Lung (tissue), 12 donors: ENCODE data around the gene CD7. TPM values are rescaled to one million over a fixed set of nuclear protein-coding genes. Genes with fewer than 3 reads are reported as not detected.

Source experiments
- ATAC-seq: fragments of 200-7000 bp; cut with Tn5 transposase; one replicate; pipeline ENCODE4 v1.9.1; 2020; ENCODE audit warnings: moderate number of reproducible peaks; ENCODE audit not compliant: insufficient read depth, low FRiP score
- DNase-seq, 3 donors: peaks; one replicate each; pipeline ENCODE4 v3.0.0-alpha.2; 2013 to 2017
- H3K27ac ChIP-seq, 2 donors: one replicate each; pipeline ENCODE4 v1.5.1; 2013; ENCODE audit warnings: mild to moderate bottlenecking in 2 of 2, moderate library complexity in 2 of 2, control low read depth in 1 of 2, inconsistent platforms in 1 of 2, low read depth in 1 of 2, low read length in 1 of 2
- H3K27me3 ChIP-seq, 3 donors: one replicate each; pipeline ENCODE4 v1.5.1; 2013; ENCODE audit warnings: low read length in 2 of 3; ENCODE audit not compliant: control insufficient read depth in 3 of 3, insufficient read depth in 3 of 3
- H3K36me3 ChIP-seq, 4 donors: one replicate each; pipeline ENCODE4 v1.5.1; 2013; ENCODE audit warnings: low read length in 4 of 4, mild to moderate bottlenecking in 1 of 4, moderate library complexity in 1 of 4; ENCODE audit not compliant: control insufficient read depth in 4 of 4, insufficient read depth in 4 of 4
- H3K4me1 ChIP-seq, 5 donors: one replicate each; pipeline ENCODE4 v1.5.1; 2013; ENCODE audit warnings: low read length in 5 of 5, mild to moderate bottlenecking in 2 of 5, moderate library complexity in 1 of 5; ENCODE audit not compliant: control insufficient read depth in 5 of 5, insufficient read depth in 5 of 5
- H3K4me3 ChIP-seq: one replicate; pipeline ENCODE4 v1.5.1; 2013; ENCODE audit warnings: mild to moderate bottlenecking, control low read depth, moderate library complexity
- H3K9ac ChIP-seq, 2 donors: one replicate each; pipeline ENCODE4 v1.5.1; 2013; ENCODE audit warnings: low read length in 2 of 2, control low read depth in 1 of 2; ENCODE audit not compliant: insufficient read depth in 1 of 2
- H3K9me3 ChIP-seq, 4 donors: one replicate each; pipeline ENCODE4 v1.5.1; 2013; ENCODE audit warnings: low read length in 3 of 4, mild to moderate bottlenecking in 1 of 4, moderate library complexity in 1 of 4; ENCODE audit not compliant: control insufficient read depth in 4 of 4, insufficient read depth in 3 of 4
- WGBS, 2 donors: extraction: QIAGEN DNeasy Blood & Tissue Kit; methylation state at CpG; one replicate each; pipeline ENCODE4 v1.1.7; 2013; 5-methylcytosine and 5-hydroxymethylcytosine counted together
- polyA plus RNA-seq, 2 donors: library from polyadenylated mRNA; stranded (reverse); fragments of 200-250 nt; gene quantifications; one replicate each; pipeline ENCODE4 v1.2.1, GENCODE V29; 2013
- total RNA-seq, 2 donors: library from RNA; depleted of rRNA in 1 of 2; stranded (reverse); fragments of >200 nt in 1 of 2; gene quantifications; one replicate each; pipeline ENCODE4 v1.2.1, GENCODE V29; 2014 to 2021
- TF ChIP-seq, protein P1 (sequence below): IDR thresholded peaks from 2 replicates; pipeline ENCODE4 v1.5.1; 2012; ENCODE audit warnings: mild to moderate bottlenecking; ENCODE audit errors: control extremely low read depth, extremely low read depth
- donor health status: control.
- donor health status: control.
- donor health status: Bipolar disorder and iron deficiency.
- donor health status: healthy.
- donor health status: DM: yes; HTN: yes; CAD: no.

CD7 gene
- total and polyA plus RNA-seq, 4 donors = 2.3 to 10.7 (median 6.1) TPM

DNA sequence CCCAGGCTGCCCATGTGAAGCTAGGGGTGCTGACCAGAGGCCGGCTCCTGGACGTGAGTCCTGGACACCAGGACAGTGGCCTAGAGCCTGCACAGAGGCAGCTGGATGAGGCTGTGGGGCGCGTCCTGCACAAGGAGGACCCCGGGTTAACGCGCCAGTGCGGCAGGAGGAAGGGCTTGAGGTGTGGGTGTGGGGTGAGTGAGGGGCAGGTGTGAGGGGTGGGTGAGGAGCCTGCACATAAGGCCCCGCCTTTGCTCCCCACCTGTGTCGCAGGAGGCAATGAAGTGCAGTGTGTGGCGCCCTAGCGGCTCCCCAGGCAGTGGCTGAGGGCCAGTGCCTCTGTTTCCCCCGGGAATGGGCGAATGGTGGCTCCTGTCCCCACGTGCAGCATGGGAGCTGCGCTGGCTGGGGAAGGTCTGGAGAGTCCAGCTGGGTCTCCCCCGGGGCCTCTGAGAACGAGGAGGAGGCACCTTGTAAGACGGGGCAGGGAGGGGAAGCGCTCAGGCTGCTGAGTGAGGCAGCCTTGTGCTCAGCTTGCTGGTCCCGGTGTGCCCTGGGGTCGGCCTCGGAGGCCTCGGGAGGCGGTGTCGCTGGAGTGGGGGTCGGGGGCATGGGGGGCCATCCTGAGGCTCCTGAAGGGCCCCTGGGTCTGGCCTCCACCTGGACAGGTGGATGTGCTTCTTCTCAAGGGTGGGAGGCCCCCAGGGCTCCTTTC is 3.2 kb downstream of the CD7 start:
- no peak overlapping the region for H3K4me3 ChIP-seq
- WGBS, 2 donors = 68 to 74% methylated on average over 27 of the region's 27 CpGs
- peaks cover 0 to 12% (median 2%) of the 10 kb centered on the region in 3 donors for H3K27me3 ChIP-seq
- no peak overlapping the region for H3K27ac ChIP-seq
- ATAC-seq = no peak
- no peak for DNase-seq
- TF ChIP-seq, protein P1, sequence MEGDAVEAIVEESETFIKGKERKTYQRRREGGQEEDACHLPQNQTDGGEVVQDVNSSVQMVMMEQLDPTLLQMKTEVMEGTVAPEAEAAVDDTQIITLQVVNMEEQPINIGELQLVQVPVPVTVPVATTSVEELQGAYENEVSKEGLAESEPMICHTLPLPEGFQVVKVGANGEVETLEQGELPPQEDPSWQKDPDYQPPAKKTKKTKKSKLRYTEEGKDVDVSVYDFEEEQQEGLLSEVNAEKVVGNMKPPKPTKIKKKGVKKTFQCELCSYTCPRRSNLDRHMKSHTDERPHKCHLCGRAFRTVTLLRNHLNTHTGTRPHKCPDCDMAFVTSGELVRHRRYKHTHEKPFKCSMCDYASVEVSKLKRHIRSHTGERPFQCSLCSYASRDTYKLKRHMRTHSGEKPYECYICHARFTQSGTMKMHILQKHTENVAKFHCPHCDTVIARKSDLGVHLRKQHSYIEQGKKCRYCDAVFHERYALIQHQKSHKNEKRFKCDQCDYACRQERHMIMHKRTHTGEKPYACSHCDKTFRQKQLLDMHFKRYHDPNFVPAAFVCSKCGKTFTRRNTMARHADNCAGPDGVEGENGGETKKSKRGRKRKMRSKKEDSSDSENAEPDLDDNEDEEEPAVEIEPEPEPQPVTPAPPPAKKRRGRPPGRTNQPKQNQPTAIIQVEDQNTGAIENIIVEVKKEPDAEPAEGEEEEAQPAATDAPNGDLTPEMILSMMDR = no peak
- no peak overlapping the region for H3K9ac ChIP-seq
- no peaks in the 10 kb centered on the region for H3K36me3 ChIP-seq
- H3K4me1 ChIP-seq = peaks cover 0 to 7% (median 3%) of the 10 kb centered on the region in 5 donors
- no peaks in the 10 kb centered on the region for H3K9me3 ChIP-seq

DNA sequence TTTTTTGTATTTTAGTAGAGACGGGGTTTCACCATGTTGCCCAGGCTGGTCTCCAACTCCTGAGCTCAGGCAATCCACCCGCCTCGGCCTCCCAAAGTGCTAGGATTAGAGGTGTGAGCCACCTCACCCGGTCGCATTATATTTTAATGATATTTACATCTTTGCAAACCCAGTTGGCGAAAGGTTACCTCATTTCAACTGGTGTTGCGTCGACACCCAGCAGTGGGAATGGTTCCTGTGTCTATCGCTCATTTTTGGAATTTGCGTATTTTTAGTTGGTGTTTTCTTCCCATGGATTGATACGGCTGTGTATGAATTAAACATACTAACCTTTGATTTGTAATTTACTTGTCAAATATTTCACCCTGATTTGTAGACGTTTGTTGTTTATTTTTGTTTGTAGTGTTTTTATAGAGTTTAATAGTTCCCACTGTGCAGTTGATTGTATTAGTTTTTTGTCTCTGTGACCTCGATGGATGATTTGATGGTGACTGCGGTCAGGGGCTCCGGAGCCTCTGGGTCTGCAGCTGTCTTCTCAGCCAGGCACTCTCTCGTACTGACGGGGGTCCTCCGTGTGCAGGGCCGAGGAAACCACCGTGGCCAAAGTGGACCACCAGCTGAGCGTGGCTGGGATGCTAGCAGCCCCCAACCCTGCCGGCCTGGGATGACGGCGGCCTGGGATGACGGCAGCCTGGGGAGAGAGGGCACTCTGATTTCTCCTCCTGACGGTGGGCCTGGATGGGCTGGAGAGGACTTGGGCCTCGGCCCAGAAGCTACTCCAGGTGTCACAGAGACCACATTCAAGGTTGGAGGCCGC is 4.0 kb downstream of the CD7 start:
- Histone ChIP-seq H3K4me3 (no peak overlapping the region), H3K4me1 (peaks cover 0 to 7% (median 3%) of the 10 kb centered on the region in 5 donors), H3K27ac (no peak overlapping the region), H3K36me3 (no peaks in the 10 kb centered on the region), H3K9me3 (no peaks in the 10 kb centered on the region), H3K27me3 (peaks cover 0 to 12% (median 2%) of the 10 kb centered on the region in 3 donors), H3K9ac (no peak overlapping the region)
- ATAC-seq = no peak
- WGBS, 2 donors = 80 to 87% methylated on average over 28 of the region's 28 CpGs
- DNase-seq = no peak
- TF ChIP-seq, protein P1 = no peak

DNA sequence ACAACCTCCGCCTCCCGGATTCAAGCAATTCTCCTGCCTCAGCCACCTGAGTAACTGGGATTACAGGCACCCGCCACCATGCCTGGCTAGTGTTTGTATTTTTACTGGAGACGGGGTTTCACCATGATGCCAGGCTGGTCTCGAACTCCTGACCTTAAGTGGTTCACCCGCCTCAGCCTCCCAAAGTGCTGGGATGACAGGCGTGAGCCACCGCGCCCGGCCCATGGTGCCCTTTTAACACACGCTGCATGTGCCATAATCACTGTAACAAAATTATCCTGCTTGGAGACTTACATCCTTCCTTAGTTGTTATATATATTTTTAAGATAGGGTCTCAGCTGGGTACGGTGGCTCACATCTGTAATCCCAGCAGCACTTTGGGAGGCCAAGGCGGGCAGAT is 5.4 kb downstream of the CD7 start:
- Histone ChIP-seq H3K4me1 (peaks cover 0 to 6% (median 3%) of the 10 kb centered on the region in 5 donors), H3K27me3 (peaks cover 0 to 12% (median 2%) of the 10 kb centered on the region in 3 donors), H3K36me3 (no peaks in the 10 kb centered on the region), H3K9me3 (no peaks in the 10 kb centered on the region), H3K27ac (no peak overlapping the region), H3K4me3 (no peak overlapping the region), H3K9ac (no peak overlapping the region)
- ATAC-seq (no peak), DNase-seq (no peak)
- TF ChIP-seq, protein P1 = no peak
- 90 to 93% methylated on average over 13 of the region's 13 CpGs for WGBS, 2 donors
